ENCODE results near the gene DOCK4.

Gene DOCK4

GRCh38 chr7:112156412-112156811 is 49.8 kb downstream of the DOCK4 start:
- FAIRE-seq, result no peak

DNA sequence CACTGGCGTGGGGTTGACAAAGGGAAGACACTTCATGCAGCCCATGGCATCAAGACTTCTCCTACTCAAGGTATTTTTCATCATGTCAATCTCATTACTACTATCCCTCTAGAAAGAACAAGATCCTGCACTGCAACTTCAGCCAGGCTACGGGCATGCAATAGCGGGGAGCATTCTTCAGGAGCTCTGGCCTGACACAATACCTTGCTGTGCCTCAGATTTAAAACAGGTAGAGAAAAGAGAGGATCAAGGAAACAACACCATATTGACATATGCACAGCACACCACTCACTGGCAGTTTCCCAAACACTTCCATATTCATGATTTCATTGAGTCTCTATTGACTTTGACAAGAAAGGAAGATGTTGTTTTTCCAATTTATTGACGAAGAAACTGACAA is 51.5 kb downstream of the DOCK4 start:
- FAIRE-seq, result no peak

DNA sequence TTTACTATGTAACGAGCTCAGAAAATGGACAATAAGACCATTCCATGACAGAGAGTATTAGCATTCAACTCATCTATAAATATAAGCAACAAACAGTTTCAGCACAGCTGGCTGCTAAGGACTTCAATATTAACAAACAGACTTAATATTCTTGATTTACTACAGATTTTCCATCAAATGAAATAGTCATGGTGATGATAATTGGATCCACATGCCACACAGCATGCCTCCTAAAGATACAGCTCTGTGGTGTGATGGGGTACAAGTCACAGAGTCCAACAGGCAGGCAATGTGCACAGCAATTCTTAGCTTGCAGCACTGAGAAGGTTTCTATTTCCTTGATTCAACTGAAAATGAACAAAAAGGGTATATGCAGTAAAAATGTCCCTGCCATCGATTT is 54.0 kb downstream of the DOCK4 start:
- FAIRE-seq, result no peak

GRCh38 chr7:112150823-112151641 is 55.2 kb downstream of the DOCK4 start:
- FAIRE-seq, result no peak

GRCh38 chr7:112149734-112150133 is 56.5 kb downstream of the DOCK4 start:
- no peak for FAIRE-seq

GRCh38 chr7:112147793-112148361 is 58.3 kb downstream of the DOCK4 start:
- no peak for FAIRE-seq

DNA sequence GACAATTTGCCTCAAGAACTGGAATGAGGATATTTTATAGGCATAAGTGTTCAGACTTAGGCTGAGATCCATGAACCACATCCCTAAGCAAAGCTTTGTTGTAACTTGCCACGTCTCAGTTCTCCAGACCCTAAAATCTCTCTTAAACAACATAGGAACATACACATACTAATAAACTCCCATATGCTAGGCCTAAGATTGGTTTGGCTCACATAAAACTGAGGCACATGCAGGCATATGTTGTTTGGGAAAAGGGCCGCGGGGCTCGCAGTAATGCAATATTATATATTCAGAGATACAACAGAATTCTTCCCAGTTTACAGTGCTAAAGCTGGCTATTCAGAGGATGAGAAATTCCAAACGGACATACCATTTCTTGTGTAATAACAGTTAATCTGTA is 61.0 kb downstream of the DOCK4 start:
- no peak for FAIRE-seq

DNA sequence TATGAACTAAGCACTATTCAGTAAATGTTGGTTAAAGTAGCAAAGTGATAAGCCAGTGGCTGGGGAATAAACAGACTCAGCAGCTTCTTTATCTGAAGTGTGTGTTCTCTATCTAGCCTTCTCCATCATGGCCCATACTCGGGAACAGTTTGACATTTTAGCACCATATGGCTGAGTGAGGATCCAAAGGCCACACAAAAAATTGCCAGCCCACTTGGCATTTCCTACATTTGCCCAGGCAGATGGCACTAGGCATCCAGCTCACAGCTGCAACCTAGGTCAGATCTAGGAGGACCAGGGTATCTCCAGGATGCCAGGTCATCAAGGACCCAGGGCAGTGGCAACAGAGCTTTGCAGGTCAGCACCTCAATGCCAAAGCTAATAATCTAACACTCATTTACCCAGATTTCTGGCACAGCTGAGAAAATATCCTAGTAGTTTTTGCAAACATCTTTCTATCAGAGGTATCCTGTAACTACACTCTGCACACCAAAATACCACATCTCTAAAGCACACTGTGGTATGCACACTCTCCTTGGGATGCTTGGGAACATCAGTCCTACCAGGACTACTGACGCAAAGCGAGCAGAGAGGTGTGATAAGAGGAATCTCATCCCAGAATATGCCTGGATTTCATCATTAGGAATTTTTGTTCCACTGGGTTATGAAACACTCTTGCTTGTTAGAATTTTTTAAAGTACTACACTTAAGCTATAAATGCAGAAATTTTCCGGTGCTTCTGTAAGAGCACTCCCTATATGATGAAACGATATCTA is 61.7 kb downstream of the DOCK4 start:
- no peak for FAIRE-seq

- FAIRE-seq, result no peak
Observed at GRCh38 chr7:112143582-112143981, 62.6 kb downstream of the DOCK4 start.

DNA sequence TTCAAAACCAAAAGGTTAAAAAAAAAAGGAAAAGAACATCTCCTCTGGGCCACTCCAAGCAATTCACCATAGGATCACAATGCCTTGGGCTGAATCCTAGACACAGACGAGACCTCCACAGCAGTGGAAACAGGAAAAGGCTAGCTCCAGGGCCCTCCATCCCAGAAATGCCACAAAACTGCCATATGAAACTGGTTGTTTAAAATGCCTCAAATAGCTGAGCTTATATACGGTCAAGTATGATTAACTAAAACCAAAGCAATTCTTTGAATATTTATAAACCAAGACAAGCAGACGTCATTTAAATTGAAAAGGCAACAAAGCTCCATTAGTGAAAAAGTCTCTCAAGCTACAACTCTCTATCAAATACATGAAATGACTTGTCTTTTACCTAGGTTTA is 63.1 kb downstream of the DOCK4 start:
- no peak for FAIRE-seq

GRCh38 chr7:112140600-112140999 is 65.6 kb downstream of the DOCK4 start:
- no peak for FAIRE-seq

GRCh38 chr7:112138938-112139337 is 67.3 kb downstream of the DOCK4 start:
- FAIRE-seq, result no peak

GRCh38 chr7:112138325-112138852 is 67.8 kb downstream of the DOCK4 start:
- no peak for FAIRE-seq

- no peak for FAIRE-seq
Observed at GRCh38 chr7:112137141-112138101, 68.8 kb downstream of the DOCK4 start.

DNA sequence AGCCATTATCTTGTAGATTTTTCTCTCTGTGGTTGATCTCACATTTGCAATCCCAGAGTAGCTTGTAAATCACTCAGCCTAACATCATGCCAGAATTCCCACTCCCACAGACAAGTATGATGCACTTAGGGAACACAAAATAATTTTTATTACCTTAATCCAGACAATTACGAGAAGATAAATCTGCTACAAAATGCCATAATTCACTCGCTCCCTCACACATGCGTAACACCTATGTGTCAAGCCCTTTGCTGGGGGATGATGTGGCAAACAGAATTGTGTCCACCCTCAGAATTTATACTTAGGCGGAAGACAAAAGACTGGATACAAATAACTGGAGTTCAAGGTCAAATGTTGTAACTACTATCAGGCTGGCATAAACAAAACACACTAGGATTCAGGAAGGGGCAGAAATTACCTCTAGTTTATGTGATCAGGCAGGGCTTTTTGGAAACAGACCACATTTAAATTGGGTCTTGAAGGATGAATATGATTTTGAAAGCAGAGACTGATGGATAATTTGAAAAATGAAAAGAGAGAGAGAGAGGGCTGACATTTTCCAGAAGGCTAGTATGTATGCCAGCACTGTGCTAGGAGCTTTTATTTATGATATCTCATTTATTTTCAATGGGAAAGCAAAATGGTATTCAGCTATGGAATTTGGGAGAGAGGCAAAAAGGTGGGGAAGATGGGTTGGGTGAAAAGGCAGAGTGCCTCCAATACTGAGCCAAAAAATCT is 69.8 kb downstream of the DOCK4 start:
- FAIRE-seq, result no peak

GRCh38 chr7:112135815-112136214 is 70.4 kb downstream of the DOCK4 start:
- FAIRE-seq, result no peak

DNA sequence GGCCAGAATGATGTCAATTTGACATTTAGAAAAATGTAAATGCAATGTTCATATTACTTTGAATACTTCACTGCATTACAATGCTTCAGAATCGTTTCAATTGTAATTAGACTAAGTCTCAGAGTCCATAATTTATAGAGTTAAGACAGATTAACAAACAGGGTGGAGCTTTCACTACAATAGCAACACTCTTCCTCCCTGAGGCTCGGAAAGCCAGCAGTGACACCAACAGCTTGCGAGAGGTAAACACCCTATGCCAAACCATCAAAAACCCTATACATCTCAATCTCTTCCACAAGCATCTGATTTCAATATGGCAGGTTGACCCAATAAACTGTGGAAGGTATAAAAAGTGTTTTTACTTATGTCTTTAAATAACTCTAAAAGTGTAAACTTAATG is 72.2 kb downstream of the DOCK4 start:
- FAIRE-seq, result no peak

DNA sequence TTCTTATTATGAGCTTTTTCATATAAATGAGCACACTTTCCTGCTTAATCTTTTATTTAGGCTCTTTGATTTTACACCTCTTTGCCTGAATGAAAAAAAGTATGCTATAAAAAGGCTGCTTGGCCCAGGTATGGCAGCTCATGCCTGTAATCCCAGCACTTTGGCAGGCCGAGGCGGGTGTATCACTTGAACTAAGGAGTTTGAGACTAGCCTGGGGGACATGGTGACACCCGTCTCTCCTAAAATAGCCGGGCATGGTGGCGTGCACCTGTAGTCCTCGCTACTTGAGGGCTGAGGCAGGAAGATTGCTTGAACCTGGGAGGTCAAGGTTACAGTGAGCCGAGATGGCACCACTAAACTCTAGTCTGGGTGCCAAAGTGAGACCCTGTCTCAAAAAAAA is 72.9 kb downstream of the DOCK4 start:
- FAIRE-seq, result no peak

DNA sequence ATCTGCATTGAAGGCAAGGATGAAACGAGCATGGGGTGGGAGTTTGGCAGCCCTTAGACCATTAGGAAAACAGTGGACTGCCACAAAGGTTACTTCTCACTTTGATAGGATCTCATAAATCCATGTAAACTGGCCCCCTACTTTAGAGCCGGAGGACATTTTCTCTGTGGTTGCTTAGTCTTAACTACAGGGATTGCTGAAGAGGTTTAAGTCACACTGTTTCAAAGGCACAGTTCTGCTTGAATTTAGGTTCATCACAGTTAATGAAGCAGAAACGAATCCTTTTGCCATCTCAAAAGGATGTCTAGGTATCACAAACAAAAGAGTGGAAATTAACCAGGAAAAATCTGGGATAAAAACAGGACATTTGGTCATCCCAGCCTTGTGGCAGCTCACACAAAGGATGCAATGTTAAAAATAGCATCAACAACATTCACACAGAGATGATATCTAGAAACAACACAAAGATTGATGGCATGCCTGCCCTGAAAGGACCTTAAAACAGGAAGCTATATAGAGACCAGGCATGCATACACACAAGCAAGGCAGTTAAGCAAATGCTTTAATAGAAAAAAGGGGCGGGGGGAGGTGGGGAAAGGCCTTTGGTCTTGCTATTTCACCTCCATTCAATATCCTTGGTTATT is 74.0 kb downstream of the DOCK4 start:
- FAIRE-seq, result no peak

DNA sequence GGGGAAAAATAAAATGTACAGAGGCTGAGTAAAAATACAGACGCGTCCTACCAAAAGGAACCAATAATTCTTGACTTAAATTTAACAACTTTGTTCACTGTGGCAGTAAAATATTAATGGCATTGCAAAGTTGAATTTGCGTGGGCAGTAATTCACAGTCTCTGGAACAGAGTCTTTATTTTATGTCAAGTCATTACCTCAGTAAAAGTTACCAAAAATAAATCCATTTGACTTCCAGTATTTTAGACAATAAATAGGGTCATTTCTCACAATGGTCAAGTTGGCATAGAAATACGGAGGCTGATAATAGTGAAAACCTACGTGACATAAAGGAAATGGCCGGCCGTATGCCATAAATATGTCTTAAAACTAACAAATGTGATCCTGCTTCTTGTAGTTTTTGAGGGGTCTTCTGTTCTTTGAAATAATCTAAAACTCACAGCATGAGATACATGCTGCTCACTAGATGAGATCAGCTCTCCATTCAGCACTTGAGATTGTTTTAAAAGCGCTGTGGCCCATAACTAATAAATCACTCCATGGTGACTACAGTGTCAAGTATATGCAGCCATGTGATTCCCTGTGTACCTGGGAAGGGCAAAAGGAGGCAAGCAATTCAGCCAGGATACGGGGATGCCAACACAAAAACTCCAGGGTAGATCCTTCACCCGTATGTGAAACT is 75.3 kb downstream of the DOCK4 start:
- no peak for FAIRE-seq
